ENCODE measurements around the gene PELI1.
"Not testable (repeated sequence)": the region's sequence is repeated elsewhere in the genome, so short reads cannot be mapped to it uniquely, and the experiment has no call there.

- TF ChIP-seq, protein P1, sequence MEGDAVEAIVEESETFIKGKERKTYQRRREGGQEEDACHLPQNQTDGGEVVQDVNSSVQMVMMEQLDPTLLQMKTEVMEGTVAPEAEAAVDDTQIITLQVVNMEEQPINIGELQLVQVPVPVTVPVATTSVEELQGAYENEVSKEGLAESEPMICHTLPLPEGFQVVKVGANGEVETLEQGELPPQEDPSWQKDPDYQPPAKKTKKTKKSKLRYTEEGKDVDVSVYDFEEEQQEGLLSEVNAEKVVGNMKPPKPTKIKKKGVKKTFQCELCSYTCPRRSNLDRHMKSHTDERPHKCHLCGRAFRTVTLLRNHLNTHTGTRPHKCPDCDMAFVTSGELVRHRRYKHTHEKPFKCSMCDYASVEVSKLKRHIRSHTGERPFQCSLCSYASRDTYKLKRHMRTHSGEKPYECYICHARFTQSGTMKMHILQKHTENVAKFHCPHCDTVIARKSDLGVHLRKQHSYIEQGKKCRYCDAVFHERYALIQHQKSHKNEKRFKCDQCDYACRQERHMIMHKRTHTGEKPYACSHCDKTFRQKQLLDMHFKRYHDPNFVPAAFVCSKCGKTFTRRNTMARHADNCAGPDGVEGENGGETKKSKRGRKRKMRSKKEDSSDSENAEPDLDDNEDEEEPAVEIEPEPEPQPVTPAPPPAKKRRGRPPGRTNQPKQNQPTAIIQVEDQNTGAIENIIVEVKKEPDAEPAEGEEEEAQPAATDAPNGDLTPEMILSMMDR (IDR thresholded peaks at IDR 0.05; ENCODE audit: extremely low read depth in 1 of 2, insufficient read depth in 1 of 2, low read depth in 1 of 2, low read length in 2 of 2), result not testable (repeated sequence)
- not testable (repeated sequence) for TF ChIP-seq POLR2A (IDR thresholded peaks at IDR 0.05; ENCODE audit: low read depth, low read length); POLR2AphosphoS5 (IDR thresholded peaks at IDR 0.05; ENCODE audit: insufficient read depth, low read depth, low read length); GATA2 (IDR thresholded peaks at IDR 0.05; ENCODE audit: insufficient read depth, insufficient read length, low read depth, low read length); JUN (IDR thresholded peaks at IDR 0.05; ENCODE audit: borderline replicate concordance, insufficient read depth, insufficient read length, low read depth); EZH2 (IDR thresholded peaks at IDR 0.05; ENCODE audit: borderline replicate concordance, low read depth, low read length, severe bottlenecking)
These were observed 43.6 kb downstream of the PELI1 start for GRCh38 chr2:64100584-64100983.
